DMS114 treated with DMSO at 0.1 percent for 48 hours (cell line): Measurements from ENCODE around the gene IMMP2L.

Experiments
- DNase-seq: peaks from one replicate; lab custom pipeline; 2025; ENCODE audit not compliant: unreplicated experiment; lab: John Stamatoyannopoulos, UW

The IMMP2L gene

GRCh38 chr7:111405621-111406020 is 156.7 kb downstream of the IMMP2L start:
- DNase-seq, result no peak

- no peak for DNase-seq
Measured at GRCh38 chr7:111401516-111401915, 160.8 kb downstream of the IMMP2L start.

- DNase-seq, result no peak
Measured at GRCh38 chr7:111400088-111400487, 162.2 kb downstream of the IMMP2L start.

- DNase-seq, result no peak
Measured at GRCh38 chr7:111394891-111395290, 167.4 kb downstream of the IMMP2L start.

GRCh38 chr7:111393011-111393754 is 169.1 kb downstream of the IMMP2L start:
- no peak for DNase-seq

GRCh38 chr7:111392294-111392693 is 170.0 kb downstream of the IMMP2L start:
- DNase-seq, result no peak

GRCh38 chr7:111390000-111390399 is 172.3 kb downstream of the IMMP2L start:
- no peak for DNase-seq

- DNase-seq, result no peak
Measured at GRCh38 chr7:111388912-111389311, 173.4 kb downstream of the IMMP2L start.

GRCh38 chr7:111388016-111388415 is 174.3 kb downstream of the IMMP2L start:
- no peak for DNase-seq

GRCh38 chr7:111384065-111384891 is 178.0 kb downstream of the IMMP2L start:
- no peak for DNase-seq

GRCh38 chr7:111383133-111383532 is 179.2 kb downstream of the IMMP2L start:
- no peak for DNase-seq

GRCh38 chr7:111381590-111381989 is 180.7 kb downstream of the IMMP2L start:
- DNase-seq, result no peak

GRCh38 chr7:111380945-111381344 is 181.3 kb downstream of the IMMP2L start:
- DNase-seq, result no peak

- DNase-seq, result no peak
Measured at GRCh38 chr7:111374027-111374426, 188.3 kb downstream of the IMMP2L start.

- DNase-seq, result no peak
Measured at GRCh38 chr7:111371437-111371836, 190.9 kb downstream of the IMMP2L start.

GRCh38 chr7:111370002-111370401 is 192.3 kb downstream of the IMMP2L start:
- no peak for DNase-seq

GRCh38 chr7:111368381-111369065 is 193.8 kb downstream of the IMMP2L start:
- DNase-seq, result no peak

- DNase-seq, result no peak
Measured at GRCh38 chr7:111364413-111364812, 197.9 kb downstream of the IMMP2L start.

- no peak for DNase-seq
Measured at GRCh38 chr7:111363099-111363498, 199.2 kb downstream of the IMMP2L start.

GRCh38 chr7:111362506-111363054 is 199.7 kb downstream of the IMMP2L start:
- DNase-seq, result no peak

- DNase-seq, result no peak
Measured at GRCh38 chr7:111358915-111359314, 203.4 kb downstream of the IMMP2L start.
